Measurements from ENCODE around the gene PKP4.
"Not testable (repeated sequence)": the region's sequence is repeated elsewhere in the genome, so short reads cannot be mapped to it uniquely, and the experiment has no call there.

Gene PKP4

DNA sequence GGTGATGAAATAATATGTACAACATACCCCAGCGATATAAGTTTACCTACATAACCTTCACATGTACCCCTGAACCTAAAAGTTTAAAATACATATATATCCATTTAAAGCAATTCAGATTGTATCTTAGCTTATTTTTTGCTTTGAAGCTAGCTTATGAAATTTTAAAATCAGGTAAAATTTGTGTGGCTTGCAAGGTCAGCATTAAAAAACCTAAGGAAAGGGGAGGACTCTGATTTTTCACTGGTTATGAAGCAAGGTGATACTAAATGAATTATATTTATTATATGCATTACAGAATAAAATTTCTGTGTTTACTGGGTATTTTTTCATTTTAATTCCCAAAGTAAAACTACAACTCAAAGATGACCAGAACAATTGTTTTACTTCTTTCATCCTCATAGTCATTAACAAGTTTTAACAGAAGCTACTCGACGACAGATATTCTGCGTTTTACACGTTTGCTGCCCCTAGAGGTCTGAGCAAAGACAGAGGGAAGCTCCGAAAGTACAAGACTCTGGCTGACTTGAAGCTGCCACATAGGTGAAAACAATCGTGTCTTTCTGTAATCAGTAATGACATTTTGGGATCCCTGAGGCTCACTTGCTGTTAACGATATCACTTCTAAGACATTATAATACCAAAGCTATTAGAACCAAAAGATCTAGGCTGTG lies 17.1 kb downstream of the PKP4 start:
- no peak for DNase-seq

DNA sequence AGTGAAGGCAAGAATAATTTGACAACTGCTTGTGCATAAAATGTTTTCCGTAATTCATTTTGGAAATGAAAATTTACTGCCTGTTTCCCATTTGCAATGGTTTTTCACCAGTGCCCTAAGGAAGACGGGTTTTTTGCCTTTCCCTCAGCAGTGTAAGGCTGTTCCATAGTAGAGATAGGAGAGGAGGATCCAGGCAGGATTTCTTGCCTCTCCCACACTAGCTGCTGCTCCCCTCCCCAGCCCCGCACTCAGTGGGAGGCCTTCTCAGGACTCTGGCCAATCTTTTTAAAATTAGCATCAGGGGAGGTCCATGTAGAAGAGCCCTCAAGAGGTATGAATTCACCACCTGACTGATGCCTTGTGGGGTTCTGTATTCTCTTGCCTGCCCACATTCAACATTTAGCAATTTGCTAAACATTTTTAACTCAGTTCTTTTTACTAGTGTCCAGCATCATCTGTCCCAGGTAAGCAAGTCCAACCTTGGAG lies 17.8 kb downstream of the PKP4 start:
- DNase-seq, result not testable (repeated sequence)

DNA sequence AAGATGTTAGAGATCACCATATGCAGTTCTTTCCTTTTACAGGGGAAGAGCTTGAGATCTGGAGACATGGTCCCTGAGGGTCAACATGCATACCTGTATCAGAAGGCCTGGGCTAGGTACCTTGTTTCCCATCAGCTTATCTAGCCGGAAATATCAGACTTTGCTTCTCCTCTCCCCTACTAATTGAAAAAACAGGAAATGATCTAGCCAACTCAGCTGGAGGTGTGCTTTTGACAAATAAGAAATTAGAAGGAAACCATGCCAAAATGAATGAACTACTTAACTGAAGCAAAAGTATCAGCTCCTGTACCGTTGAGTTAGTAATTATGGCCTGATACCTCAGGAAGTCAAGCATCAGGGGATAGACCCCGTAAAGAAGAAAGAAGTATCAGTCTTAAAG lies 20.4 kb downstream of the PKP4 start:
- peak; percentile 4 for DNase-seq

DNA sequence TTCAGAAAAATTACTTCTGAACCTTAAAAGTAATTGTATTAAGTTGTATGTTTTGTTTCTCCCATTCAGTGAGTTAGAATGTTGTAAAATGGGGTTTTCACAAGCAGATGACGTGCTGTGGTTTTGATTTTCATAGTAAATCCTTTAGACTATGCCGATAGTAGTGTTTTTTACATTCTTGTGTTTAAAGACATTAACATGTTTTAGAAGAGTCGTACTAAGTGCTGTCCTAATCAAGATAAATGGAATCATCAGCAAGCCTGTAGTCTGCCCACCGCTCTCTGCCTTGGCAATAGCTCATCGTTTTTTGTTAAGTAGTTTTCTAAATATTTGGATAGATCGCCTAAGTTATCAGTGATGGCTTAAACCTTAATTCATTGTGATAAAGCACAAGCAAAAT lies 21.5 kb downstream of the PKP4 start:
- DNase-seq, result no peak

DNA sequence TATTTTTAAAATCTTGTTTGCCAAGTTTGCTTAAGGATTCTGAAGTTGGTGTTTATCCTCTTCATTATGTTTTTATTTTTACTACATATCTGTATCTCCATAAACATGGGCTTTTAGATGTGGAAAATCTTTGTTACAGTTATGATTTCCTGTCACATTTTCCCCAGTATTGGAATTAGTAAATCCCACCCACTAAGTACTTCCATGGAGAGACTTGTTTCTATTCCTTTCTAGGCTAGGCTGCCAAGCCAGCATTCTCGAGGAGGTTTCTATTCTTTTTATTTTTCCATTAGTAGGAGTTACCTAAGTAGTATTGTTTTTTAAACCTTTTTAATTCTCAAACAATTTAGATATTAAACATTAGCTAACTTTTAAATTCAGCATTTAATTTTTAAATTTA lies 22.1 kb downstream of the PKP4 start:
- no peak for DNase-seq

DNA sequence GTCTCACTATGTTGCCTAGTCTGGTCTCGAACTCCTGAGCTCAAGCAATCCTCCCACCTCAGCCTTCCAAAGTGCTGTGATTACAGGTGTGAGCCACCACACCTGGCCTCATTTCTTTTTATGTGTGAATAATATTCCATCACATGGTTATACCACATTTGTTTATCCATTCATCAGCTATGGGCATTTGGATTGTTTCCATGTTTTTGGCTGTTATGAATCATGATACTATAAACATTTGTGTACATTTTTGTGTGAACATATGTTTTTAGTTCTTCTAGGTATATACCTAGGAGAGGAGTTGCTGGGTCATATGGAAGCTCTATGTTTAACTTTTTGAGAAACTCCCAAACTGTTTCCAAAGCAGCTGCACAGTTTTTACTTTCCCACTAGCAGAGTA lies 24.4 kb downstream of the PKP4 start:
- no peak for DNase-seq

DNA sequence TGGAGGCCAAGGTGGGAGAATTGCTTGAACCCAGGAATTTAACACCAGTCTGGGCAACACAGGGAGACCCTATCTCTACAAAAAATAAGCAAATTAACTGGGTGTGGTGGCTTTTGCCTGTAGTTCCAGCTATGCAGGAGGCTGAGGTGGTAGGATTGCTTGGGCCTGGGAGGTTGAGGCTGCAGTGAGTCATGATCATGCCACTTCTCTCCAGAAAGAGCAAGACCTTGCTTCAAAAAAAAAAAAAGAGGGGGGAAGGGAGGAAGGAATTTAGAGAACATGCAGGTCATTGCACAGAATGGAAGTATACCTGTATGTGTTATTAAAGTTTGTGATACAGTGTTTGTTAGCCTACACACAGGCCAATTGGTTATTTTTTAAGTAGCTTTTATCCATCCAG lies 25.8 kb downstream of the PKP4 start:
- no peak for DNase-seq

DNA sequence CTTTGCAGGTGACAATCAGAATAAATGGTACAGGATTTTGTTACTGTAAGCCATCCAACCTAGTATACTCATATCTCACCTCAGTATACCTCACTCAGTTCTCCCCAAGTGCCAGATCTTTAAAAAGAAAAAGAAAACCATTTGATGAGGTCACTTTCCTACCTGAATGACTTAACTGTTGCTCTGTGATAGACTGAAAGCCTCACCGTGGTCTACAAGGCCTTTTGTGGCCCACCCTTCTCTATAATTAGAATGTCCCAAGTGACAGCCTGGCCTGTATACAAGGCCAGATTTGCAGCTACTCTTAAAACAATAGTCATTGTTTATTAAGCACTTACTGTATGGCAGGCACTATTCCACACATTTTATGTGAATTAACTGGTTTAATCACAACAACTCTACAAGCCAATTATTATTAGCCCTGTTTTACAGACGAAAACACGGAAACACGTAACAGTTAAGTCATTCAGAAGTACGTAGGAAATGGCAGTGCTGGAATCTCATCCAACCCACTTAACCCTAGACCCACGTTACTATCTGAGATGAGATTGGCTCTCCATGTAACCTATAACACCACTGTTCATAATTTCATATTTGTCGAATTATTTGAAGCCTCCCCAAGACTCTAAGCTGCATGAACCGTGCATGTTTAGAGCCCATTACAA lies 28.3 kb downstream of the PKP4 start:
- no peak for DNase-seq

DNA sequence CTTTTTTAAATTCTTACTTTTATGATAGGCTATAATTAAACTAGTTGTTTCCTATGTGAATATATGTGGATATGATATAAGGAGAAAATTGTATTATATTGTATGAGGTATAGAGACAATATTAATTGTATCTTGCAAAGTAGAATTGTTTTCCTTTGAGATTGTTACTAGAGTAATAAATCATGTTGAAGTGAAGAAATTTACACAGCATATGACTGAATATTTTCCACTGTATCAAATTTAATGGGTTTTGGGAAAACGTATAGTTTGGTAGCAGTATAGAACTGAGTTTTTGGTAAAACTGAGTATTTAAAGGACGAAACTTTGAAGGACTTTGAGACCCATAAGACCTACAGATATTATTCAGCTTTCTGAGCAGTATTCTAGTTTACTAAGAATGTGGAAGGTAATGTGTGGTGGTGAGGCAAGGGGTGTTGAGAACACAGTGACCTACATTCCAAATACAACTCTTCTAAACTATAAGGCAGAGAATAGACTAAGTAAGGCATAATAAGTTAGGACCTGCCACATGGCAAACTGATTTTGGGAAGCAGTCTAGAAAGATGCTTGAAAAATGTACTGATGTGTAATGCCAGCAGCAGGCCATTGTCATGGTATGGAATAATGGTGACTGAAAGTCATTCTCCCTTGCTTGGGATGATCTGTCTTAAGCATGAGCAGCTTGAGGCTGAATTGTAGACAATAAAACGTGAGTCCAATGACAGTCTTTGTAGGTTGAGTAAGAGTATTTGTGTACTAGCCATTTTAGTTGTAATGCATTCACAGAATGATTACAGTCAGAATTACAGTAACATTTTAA lies 29.6 kb downstream of the PKP4 start:
- no peak for DNase-seq

DNA sequence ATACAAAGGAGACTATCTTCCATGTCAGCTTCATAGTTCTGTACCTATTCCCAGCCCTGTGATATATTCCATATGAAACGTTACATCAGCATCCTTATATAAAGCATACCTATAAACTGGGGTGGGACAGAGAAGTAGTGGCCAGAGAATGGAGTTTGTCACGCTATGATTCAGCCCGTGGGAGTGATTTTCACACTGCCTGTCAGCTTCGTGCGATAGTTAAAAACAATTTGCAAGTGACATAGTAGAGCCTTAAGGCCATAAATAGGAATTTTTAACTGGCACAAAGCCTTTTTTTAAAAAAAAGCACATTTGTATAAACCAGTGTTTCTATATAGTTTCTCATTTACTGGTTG lies 30.2 kb downstream of the PKP4 start:
- no peak for DNase-seq

DNA sequence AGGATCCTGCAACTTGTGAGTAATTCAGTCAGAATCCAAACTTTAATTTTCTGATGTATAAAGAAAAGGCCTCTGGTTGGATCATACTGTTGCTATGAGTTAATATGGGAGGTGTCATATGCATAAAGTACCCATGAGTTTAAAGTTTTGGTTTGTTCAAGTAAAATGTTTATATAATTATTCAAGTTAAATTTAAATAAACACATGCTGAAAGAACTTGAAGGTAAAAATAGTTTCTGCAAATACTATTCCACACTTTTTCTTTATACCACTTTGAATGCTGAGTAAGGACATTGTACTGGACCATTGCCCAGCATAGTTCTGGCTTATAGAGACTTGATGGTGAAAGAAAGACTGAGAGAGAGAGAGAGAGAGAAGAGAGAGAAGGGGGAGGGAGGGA lies 30.7 kb downstream of the PKP4 start:
- no peak for DNase-seq

DNA sequence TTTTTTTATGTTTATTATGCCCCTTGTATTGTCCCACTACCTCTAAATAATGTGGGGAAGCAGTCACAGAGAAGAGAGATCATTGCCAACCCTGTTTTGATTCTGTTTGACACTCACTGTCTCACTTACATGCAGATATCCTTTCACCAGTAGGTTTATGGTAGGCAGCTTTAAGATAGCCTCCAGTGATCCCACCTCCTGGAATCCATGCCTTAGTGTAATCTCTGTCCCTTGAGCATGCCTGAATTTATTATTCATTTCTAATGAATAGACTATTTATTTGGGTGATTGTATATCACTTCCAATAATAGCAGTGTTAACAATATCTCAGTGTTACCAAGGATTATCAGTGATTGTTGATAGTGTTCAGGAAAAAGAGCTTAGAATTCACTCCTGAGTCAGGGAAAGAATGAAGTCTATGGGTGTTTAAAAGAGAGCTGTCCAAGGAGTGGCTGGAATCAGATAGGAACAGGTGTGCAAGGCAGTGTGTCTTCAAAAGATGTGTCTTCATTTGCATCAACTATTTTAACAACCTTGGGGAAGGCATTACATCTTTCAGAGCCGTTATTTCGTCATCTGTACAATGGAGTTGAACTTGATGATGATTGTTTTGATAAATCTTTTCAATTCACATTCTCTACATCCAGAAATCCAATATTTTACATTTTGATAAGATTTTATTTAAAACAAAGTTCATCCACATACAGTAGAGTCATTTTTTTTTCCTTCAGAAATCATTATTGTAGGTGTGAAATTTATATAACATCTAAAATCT lies 31.9 kb downstream of the PKP4 start:
- DNase-seq, result no peak

DNA sequence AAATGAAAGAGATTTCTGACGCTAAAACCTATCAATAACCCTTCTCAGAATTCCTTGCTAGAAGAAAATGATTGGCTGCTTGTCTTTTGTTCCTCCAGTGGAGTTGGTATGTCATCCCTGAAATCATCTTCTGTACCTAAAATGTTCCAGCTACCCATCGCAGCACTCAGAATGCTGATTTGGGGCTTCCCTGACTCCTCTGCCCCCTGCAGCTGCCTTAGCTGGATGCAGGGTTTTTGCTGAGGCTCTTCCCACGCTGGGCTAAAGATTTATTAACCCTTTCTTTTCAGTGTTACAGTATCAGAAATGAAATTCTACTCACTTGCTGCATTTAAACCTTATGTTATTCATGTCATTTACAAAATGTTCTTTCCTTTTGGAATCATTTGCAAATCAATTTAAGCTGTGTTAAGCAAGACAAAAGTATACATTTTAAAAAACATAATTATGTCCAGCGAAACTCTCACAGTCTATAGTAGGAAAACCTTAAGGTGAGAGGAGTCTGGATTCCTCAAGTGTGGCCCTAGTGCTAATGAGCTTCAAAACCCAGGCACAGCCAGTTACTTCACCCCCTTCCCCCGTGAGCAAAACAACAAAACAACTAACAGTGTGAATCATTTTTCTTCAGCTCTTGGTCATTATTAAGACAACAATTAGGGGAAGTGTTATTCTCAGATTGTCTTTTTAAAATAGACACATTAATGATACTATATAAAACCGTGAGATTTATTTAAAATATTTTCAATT lies 32.8 kb downstream of the PKP4 start:
- no peak for DNase-seq

DNA sequence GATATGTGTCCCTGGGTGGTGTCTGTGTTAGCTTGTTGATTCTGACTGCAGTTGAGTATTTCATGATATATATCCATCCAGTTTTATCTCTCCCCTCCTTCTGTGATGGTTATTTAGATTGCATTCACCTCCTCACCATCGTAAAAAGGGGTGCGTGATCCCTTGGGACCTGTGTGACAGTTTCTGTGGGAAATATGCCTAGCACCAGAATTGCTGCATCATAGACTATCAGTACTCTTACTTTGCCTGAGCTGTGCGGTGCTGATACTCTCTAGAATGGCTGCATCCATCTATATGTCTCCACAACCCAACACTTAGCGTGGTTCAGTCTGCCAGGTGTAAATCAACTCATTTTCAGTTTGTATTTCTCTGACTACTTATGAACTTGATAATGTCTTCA lies 34.3 kb downstream of the PKP4 start:
- no peak for DNase-seq

DNA sequence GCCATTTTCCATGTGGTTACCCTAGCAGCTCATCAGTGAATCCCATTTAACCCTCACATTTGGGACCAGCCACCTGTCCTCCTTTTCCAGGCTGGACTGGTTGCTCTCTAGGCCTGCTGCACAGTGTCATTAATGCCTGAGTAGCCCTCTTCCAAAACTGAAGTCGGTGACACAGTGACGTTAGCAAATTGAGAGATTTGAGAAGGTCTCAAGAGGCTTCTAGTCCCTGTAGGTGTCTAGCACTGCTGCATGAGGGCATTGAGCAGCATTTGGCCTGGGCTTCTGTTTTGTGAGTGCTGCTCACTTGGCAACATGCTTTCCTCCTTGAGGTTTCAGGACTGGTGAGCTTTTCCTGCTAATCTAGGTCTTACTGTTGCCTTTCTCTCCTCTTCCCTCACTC lies 36.7 kb downstream of the PKP4 start:
- no peak for DNase-seq

DNA sequence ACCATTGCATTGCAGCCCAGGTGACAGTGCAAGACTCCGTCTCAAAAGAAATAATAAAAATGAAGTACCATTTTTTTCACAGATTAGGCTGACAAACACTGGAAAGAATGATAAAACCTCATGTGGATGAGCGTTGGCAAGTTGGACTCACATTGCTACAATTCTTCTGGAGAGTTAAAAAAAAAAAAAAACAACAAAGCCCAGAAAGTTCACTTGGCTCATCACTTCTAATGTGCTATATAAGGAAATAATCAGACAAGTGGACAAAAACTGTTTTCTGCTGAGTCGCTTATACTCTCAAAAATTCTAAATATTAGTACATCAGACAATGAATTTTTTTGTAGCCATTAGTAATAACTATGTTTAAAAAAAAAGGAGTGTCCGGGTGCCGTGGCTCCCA lies 38.4 kb downstream of the PKP4 start:
- DNase-seq, result no peak

DNA sequence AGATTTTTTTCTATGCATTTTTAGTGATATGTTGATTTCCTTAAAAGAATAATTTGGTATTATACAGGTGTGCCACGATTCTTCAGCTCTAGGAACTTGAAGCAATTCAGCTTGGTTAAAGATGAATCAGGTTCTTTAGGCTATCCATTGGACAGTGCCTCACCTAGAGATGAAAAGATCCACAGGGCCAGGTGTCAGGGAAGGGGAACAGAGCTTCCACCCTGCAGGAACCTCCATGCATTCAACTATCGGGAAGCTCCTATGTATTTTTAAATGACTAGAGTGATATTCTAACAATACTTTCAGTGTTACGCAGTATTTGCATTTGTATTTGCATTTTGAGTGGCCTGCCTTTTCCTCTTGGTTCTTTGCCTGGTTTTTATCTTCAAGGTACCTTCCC lies 40.2 kb downstream of the PKP4 start:
- no peak for DNase-seq

DNA sequence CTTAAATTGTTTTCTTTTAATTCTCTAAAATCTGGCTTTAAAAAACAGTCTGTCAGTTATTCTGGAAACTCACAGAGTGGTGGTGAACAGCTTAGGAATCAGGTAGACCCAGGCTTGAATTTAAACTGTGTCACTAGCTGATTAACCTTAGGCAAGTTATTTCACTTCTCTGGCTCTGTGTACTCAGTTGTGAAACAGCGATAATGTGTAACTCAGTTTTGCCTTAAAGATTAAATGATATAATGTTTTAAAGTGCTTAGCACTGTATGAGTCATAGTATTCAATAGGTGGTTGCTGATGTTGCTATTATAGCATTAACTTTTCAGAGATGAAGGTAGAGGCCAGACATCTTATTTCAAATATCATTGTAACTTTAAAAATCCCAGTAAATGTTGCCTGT lies 40.7 kb downstream of the PKP4 start:
- DNase-seq, result no peak

DNA sequence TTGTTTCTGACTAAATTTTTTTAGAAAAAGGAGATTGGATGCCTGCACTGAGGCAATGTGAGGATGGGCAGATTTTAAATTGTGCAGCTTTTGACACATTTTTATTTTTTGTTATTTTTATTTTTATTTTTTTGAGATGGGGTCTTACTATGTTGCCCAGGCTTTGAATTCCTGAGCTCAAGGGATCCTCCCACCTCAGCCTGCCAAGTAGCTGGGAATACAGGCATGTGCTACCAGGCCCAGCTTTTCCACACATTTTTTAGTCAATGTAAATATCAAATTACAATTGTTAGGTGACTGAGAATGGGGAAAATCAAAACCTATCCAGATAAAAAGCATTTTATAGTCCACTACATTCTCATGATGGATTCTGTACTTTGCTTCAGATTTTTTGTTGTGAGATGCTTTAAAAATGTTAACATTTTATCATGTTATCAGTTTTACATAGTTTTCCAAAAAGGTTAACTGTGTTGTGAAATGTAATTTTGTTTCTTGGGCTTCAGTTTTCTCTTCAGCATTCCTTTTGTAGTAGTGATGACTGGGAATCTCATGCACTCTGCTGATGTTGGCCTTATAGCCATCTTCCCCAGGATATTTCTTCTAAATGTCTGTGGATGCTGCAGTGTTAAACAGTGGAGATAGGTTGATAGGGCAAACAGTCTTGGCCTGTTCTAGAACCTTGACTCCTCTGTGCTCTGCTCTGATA lies 41.4 kb downstream of the PKP4 start:
- no peak for DNase-seq

DNA sequence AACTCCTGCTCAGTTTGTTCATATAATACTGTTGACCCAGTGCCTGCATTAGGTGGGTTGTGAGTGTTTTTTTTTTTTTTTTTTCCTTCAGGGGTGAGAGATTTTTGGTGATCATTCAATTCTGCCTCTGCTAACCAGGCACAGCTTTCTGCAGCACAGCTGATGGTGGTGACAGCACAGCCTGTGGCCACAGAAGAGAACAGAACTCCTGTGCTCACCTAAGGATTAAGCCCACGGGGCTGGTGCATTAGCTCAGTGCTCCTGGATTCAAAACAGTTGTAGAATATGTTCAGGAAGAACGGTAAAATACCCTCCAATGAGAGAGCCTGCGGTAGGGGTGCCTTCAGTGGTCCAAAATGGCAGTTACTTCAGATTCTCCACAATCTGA lies 42.0 kb downstream of the PKP4 start:
- DNase-seq, result no peak

DNA sequence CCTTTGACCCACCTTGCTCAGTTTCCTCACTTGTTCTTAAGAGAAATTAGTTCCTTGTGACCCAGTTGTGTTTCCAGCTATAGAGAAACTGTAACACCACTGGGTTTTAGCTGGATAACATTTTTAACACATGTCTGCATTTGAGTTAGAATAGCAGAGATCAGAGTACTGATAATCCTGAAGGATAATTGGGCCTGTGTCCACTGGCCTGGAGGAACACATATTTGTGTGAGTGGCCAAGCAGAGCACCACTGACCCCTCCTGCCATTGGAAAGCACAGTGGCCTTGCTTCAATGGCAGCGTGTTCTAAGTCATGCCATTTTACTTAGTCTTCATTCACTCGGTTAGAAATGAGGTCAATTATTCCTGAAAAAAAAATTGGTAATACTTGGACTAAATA lies 42.6 kb downstream of the PKP4 start:
- no peak for DNase-seq

DNA sequence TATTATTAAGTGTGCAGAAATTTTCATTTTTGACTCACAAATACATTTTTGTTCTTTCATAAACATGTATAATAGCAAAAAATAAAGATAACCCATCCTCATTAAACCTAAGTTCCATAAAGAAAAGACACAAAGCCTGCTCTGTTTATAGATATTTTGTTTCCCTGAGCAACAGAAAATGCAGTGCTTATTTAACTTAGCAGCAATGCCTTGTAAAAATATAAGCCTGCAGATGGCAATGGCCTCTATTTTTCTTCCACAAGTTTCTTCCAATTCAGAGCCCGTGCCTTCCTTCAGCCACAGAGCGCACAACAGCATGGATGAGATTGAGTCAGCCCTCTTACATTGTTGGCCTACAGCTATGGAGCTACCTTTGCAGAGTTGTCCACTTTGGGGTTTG lies 43.6 kb downstream of the PKP4 start:
- no peak for DNase-seq

All from CD4-positive, alpha-beta T cell treated with Interleukin-17A for 4 hours (primary cell).